ENCODE results near the gene ELAVL1. TPM values are rescaled to one million over a fixed set of nuclear protein-coding genes. Genes with fewer than 3 reads are reported as not detected.

ELAVL1 gene
- total RNA-seq, 1 donor from 2014 or later = 50.5 TPM

DNA sequence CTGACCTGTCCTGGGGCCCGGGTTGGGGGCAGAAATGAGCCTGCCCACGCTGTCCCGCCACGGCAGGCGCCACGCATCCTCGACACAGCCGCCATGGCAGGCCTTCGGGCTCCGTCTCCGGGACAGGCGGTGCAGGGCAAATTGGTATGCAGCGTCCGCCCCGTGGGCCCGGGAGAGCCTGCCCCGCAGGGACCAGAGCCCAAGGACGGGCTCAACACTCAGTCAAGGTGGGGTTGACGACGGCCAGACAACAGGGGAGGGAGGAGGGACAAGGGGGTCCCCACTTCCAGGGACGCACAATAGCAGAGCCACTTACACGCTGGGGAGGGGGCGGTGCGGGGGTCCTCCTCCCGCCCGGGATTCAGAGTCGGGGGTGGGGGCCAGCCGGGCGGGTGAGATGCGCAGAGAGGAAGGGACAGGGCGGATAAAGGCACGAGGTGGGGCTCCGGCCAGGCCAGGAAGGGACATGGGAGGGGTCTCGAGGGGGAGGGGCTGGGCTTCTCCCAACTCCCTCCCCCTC is 80.7 kb downstream of the ELAVL1 start:
- DNase-seq = no peak
- no peaks in the 10 kb centered on the region for H3K27me3 ChIP-seq (ENCODE audit: low read depth)
- no peaks in the 10 kb centered on the region for H3K9me3 ChIP-seq (replicated peaks)
- intact Hi-C loops (cut with micrococcal nuclease) = no loop called here
- no peak for TF ChIP-seq CTCF (IDR thresholded peaks at IDR 0.05; ENCODE audit: borderline replicate concordance)
- peaks cover 71% of the 10 kb centered on the region for H3K4me1 ChIP-seq
- H3K36me3 ChIP-seq = peaks cover 15% of the 10 kb centered on the region
- H3K4me3 ChIP-seq = peak overlapping the region; percentile 65
- H3K27ac ChIP-seq (replicated peaks) = no peak overlapping the region

DNA sequence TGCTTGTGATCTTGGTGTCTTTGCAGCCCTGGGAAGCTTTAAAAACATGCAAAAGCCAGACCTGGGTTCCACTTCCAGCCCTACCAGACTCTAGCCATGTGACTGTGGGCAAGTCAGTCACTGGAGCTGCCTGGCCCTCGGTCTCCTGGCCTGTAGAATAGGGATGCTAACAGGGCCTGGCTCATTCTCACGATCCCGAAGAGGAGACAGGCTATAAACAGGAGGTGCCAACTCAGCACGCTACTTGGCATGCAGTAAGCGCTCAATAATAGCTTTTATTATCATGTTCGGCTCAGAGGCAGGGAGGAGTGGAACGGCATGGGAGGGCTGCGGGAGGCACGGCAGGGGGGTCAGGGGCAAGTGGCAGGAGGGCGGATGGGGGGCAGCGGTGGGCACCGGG is 81.2 kb downstream of the ELAVL1 start:
- Histone ChIP-seq H3K4me3 (no peak overlapping the region), H3K4me1 (peaks cover 71% of the 10 kb centered on the region), H3K9me3 (replicated peaks) (no peaks in the 10 kb centered on the region), H3K27me3 (ENCODE audit: low read depth) (peaks cover 3% of the 10 kb centered on the region), H3K27ac (replicated peaks) (no peak overlapping the region), H3K36me3 (peaks cover 15% of the 10 kb centered on the region)
- no peak for DNase-seq
- TF ChIP-seq CTCF (IDR thresholded peaks at IDR 0.05; ENCODE audit: borderline replicate concordance) = no peak
- intact Hi-C loops (cut with micrococcal nuclease) = no loop called here

- Histone ChIP-seq H3K9me3 (replicated peaks) (no peaks in the 10 kb centered on the region), H3K4me1 (peaks cover 71% of the 10 kb centered on the region), H3K4me3 (no peak overlapping the region), H3K36me3 (peaks cover 15% of the 10 kb centered on the region), H3K27me3 (ENCODE audit: low read depth) (peaks cover 10% of the 10 kb centered on the region), H3K27ac (replicated peaks) (no peak overlapping the region)
- no peak for DNase-seq
- intact Hi-C loops (cut with micrococcal nuclease) = no loop called here
- no peak for TF ChIP-seq CTCF (IDR thresholded peaks at IDR 0.05; ENCODE audit: borderline replicate concordance)
Observed at GRCh38 chr19:7923295-7924191, 81.9 kb downstream of the ELAVL1 start.

DNA sequence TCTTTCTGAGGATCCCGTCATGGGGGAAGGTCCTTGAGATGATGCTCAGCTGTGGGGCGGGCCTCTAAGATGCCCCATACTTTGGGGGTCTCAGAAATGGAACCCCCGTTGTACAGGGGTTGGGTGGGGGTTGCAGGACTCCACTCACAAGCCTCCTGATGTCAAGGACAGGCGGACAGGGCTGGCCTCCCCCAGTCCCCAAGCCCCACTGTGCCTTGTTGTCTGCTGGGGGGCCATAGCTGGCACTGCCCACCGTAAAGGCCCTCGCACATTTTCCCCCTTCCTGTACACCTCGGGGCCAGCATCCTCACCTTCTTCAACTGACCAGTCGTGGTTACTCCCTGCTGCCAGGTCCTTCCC is 82.6 kb downstream of the ELAVL1 start:
- Histone ChIP-seq H3K4me3 (no peak overlapping the region), H3K27ac (replicated peaks) (no peak overlapping the region), H3K36me3 (peaks cover 15% of the 10 kb centered on the region), H3K4me1 (peaks cover 71% of the 10 kb centered on the region), H3K27me3 (ENCODE audit: low read depth) (peaks cover 17% of the 10 kb centered on the region), H3K9me3 (replicated peaks) (no peaks in the 10 kb centered on the region)
- no peak for TF ChIP-seq CTCF (IDR thresholded peaks at IDR 0.05; ENCODE audit: borderline replicate concordance)
- no peak for DNase-seq
- intact Hi-C loops (cut with micrococcal nuclease) = no loop called here

GRCh38 chr19:7921967-7922835 is 83.2 kb downstream of the ELAVL1 start:
- no peak overlapping the region for H3K27ac ChIP-seq (replicated peaks)
- H3K4me1 ChIP-seq = peaks cover 71% of the 10 kb centered on the region
- peak overlapping the region; percentile 81 for H3K4me3 ChIP-seq
- intact Hi-C loops (cut with micrococcal nuclease) = no loop called here
- DNase-seq = no peak
- no peak for TF ChIP-seq CTCF (IDR thresholded peaks at IDR 0.05; ENCODE audit: borderline replicate concordance)
- H3K36me3 ChIP-seq = peaks cover 15% of the 10 kb centered on the region
- peaks cover 24% of the 10 kb centered on the region for H3K27me3 ChIP-seq (ENCODE audit: low read depth)
- H3K9me3 ChIP-seq (replicated peaks) = no peaks in the 10 kb centered on the region

All from left ventricle myocardium inferior (tissue), 1 donor.